NCI-H146 (cell line): ENCODE measurements around the gene TMEM120B.
A peak's percentile ranks its signal among the peaks of the same experiment; 100 is the strongest.

Experiments
- DNase-seq: peaks from one replicate; lab custom pipeline; 2025; lab: John Stamatoyannopoulos, UW

TMEM120B gene

DNA sequence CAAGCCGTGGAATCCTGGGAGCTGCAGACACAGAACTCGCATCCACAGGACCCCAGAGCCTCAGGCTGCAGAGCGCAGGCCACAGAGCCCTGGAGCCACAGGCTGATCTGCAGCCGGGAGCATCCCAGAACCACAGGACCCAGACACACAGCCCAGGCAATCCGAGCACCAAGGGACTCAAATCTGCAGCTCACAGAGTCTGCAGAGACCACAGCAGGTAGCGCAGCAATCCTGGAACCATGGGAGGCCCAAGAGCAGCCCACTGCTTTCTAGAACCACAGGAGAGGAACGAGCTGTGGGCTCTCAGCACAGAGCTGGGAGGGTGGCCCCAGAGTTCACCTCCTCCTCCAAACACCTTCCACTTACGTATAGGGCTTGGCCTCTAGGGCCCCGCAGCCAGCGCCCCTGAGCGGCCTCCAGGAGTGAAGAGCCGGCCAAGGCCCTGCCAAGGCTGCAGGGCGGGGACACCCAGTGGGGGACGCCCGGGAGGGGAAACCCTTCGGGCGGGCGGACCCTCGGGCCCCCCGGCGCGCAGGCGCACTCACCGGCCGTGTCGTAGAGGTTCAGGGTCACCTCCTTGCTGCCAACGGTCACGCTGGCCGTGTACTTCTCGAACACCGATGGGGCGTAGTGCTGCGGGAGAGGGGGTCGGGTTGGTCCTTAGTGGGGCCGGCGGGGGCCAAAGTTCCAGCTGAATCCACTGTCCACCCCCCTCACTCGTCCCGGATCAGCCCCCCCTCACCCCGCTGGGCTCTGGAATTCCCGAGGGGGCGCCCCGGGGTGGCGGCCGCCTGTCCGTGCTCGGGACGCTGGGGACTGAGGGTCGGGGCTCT lies 80.3 kb downstream of the TMEM120B start:
- DNase-seq, result no peak

GRCh38 chr12:121793440-121793837 lies 80.9 kb downstream of the TMEM120B start, which contains the start of gene RHOF:
Gene RHOF, minus strand, starts transcription at chr12:121793688. Its CDS starts 55 bp downstream, at chr12:121793633.
- no peak for DNase-seq

- DNase-seq, result no peak
These were observed 81.4 kb downstream of the TMEM120B start for GRCh38 chr12:121793838-121794533.

GRCh38 chr12:121794534-121795033 lies 82.0 kb downstream of the TMEM120B start:
- DNase-seq, result no peak

- peak; percentile 61 for DNase-seq
These were observed 82.7 kb downstream of the TMEM120B start for GRCh38 chr12:121795034-121795968.

- DNase-seq, result peak; percentile 93
These were observed 84.6 kb downstream of the TMEM120B start for GRCh38 chr12:121796855-121797751.

DNA sequence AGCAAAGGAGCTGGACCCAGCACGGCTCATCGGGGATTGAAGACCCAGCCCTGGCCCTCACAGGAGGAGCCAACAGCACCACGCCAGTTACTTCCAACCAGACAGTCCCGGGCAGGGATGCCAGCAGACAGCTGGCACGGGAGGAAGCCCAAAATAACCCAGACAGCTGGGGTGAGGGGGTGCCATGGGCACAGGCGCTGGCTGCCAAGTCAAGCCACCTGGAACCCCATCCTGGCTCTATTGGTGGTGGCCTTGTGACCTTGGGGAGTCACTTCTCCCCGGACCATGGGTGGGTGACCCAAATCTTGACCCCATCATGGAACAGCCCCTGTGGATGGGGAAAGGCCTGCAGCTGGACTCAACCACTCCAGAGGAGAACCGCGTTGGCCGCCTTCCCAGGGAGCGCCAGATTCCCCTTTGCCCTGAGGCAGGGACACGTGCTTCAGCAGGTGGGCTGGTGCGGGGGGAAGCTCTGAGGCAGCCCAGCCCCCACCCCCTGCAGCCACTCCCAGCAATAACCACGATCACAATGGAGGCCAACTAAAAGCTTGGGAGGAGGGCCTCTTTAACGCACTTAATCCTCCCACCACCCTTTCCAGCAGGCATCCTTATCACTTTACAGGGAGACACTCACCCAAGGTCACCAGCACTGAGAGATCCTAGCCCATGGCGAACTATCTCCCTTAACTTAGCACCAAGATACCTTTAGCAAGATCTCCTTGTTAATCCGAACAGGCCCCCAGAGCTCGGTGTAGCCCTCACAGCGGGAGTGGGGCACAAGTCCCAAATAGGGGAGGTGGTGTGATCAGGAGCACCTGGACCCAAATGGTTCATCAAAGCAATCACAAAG lies 85.6 kb downstream of the TMEM120B start:
- DNase-seq, result peak; percentile 97

GRCh38 chr12:121798787-121799155 lies 86.2 kb downstream of the TMEM120B start:
- DNase-seq, result peak; percentile 50

DNA sequence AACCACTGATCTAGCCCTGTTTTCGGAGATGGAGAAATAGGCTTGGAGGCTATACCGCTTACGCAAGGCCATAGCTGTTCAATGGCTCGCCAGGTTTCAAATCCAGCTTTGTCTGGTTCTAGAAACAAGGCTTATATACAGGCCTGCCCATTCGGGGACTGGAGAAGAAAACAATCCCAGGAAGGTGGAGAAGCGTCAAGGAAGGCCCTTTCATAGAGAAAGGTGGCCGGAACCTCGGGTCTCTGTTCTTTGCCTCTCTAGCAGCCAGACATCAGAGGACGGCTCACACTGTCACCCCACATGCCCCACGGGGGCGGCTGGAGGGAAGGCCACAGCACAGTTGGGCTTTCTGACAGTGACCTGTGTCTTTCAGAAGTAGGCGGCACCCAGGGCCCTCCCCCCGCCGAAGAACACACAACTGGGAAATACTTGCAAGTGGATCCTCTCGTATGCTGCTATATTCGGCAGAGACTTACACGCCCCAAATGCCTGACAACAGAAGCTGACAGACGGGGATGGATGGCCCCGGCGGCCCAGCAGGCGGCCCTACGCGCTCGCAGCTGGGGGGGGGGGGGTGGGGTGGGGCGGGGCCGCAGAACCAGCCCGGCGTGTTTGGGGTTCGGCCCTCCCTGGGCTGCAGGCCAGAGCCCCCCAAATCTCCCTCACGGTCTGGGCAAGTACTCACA lies 86.7 kb downstream of the TMEM120B start:
- DNase-seq, result peak; percentile 85

DNA sequence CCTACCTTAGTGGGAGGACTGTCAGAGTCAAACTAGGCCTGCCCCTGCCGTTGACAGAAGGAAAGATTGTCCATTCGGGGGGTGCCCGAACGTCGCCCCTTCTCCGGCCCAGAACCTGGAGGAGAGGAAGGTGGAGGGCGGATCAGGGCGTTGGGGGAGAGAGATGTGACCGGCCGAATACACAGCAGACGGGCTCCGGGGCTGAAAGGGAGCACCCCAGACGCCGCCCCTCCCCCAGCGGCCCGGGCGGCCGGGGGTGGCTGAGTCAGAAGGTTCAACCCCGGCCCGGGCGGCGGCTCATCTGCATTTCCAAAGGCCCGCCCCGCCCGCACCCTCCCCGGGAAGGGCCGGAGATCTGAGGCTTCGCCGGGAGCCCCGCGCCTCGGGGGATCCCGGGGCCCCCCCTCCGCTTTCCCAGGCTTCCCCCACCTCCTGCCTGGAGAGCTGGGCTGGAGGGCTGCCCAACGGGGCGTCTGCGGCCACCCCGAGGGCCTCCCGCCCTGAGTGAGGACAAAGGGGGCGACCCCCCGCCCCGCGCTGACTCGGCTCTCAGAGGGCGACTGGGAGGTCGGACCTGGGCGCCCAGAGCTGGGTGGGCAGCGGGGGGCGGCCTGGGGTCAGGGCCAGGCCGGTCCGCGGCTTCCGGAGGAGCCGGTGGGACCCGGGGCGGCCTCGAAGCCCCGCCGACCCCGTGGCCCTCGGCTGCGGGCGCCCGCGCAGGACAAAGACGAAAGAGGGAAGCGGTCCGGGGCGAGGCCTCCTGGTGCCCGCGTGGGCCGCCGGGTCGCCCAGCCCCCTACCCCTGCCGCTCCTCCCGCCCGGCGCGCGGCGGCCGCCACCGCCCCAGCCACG lies 87.5 kb downstream of the TMEM120B start:
- peak; percentile 86 for DNase-seq

- peak; percentile 79 for DNase-seq
These were observed 88.4 kb downstream of the TMEM120B start for GRCh38 chr12:121800694-121801594.

- peak; percentile 91 for DNase-seq
These were observed 89.3 kb downstream of the TMEM120B start for GRCh38 chr12:121801595-121802484.

- DNase-seq, result no peak
These were observed 89.9 kb downstream of the TMEM120B start for GRCh38 chr12:121802485-121802842.

GRCh38 chr12:121802843-121803698 lies 90.5 kb downstream of the TMEM120B start:
- peak; percentile 96 for DNase-seq

DNA sequence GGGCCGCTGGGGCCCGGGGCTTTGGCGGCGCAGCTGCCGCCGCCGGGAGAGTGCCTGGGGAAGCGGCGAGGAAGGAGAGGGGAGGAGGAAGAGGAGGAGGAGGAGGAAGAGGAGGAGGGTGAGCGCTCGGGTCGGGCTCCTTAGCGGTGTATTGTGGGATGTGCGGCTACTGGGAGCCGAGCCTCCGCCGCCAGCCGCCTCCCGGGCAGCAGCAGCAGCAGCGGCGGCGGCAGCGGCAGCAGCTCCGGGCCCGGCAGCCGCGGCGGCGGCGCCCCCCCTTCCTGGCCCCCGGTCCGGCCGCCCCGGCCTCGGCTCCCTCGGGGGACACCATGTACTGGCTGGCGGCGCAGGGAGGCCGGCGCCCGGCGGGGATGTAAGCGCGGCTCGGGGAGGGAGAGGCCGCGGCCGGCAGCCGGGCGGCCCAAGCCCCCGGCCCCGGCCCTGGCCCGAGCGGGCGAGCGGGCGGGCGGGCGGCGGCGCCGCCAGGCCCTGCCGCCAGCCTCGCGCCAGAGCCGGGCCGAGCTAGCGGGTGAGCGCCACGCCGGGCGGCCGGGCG lies 91.4 kb downstream of the TMEM120B start, which contains the start of gene SETD1B:
Gene SETD1B (plus strand): TSS at position 149 of the 556 bp plus-strand sequence. CDS start 729 bp downstream, outside the sequence.
- peak; percentile 73 for DNase-seq
